Uterus (tissue), 4 donors: ENCODE results near the gene LRPPRC. TPM values are rescaled to one million over a fixed set of nuclear protein-coding genes. Genes with fewer than 3 reads are reported as not detected.

Experiments used
- DNase-seq, 2 donors: peaks; one replicate each; pipeline ENCODE4 v3.0.0-alpha.2; 2019 to 2020
- H3K27ac ChIP-seq, 2 donors: fragments of 200-600 bp; sonication (generic); 1 replicate in 1 of 2; 2 replicates in 1 of 2; pipeline ENCODE4 v1.5.1; 2016 to 2018
- H3K27me3 ChIP-seq, 2 donors: fragments of 200-600 bp; sonication (generic); one replicate each; pipeline ENCODE4 v1.5.1; 2018 to 2019; ENCODE audit warnings: control low read depth in 1 of 2
- H3K36me3 ChIP-seq, 2 donors: fragments of 200-600 bp; sonication (generic); one replicate each; pipeline ENCODE4 v1.5.1; 2019; ENCODE audit warnings: control low read depth in 1 of 2
- H3K4me1 ChIP-seq, 2 donors: fragments of 200-600 bp; sonication (generic); one replicate each; pipeline ENCODE4 v1.5.1; 2018 to 2019; ENCODE audit warnings: control low read depth in 1 of 2
- H3K4me3 ChIP-seq, 2 donors: fragments of 200-600 bp; sonication (generic); 1 replicate in 1 of 2; 2 replicates in 1 of 2; pipeline ENCODE4 v1.5.1; 2018 to 2019; ENCODE audit warnings: mild to moderate bottlenecking in 1 of 2
- H3K9me3 ChIP-seq, 2 donors: fragments of 200-600 bp; sonication (generic); one replicate each; pipeline ENCODE4 v1.5.1; 2019; ENCODE audit warnings: control low read depth in 1 of 2
- CTCF ChIP-seq, 4 experiments: fragments of 200-600 bp in 2 of 4; fragments of 450-650 bp in 2 of 4; sonication (generic) in 2 of 4; IDR thresholded peaks; one replicate each; pipeline ENCODE4 v1.5.1; 2016 to 2019; ENCODE audit warnings: antibody characterized with exemption in 4 of 4, mild to moderate bottlenecking in 2 of 4, moderate library complexity in 1 of 4
- POLR2A ChIP-seq, 2 donors: fragments of 450-650 bp; IDR thresholded peaks; one replicate each; pipeline ENCODE4 v1.6.1; 2016; ENCODE audit warnings: antibody characterized with exemption in 2 of 2, mild to moderate bottlenecking in 1 of 2, moderate library complexity in 1 of 2
- intact Hi-C: fragments of 100-400 bp; cut with DNase I; formaldehyde crosslinking; loops from one replicate; pipeline ENCODE4 v1.15.1; 2023; ENCODE audit warnings: low total_unique reads
- total RNA-seq, 4 donors: library from RNA; depleted of rRNA in 3 of 4; stranded (reverse); fragments of >200 nt in 3 of 4; gene quantifications; one replicate each; pipeline versions ENCODE4 v1.1.0 to v1.2.4, GENCODE V29; 2014 to 2023
- donor health status: DM: yes; HTN: yes; CAD: no.

LRPPRC gene
- total RNA-seq, 4 donors from 2014 or later, result 39.7 to 99.1 (median 71.6) TPM

- H3K27me3 ChIP-seq, result no peaks in the 10 kb centered on the region
- H3K9me3 ChIP-seq, result no peaks in the 10 kb centered on the region
- peak in 3 of 4 experiments; percentile 10 to 30 (median 28) for TF ChIP-seq CTCF (IDR thresholded peaks at IDR 0.05)
- TF ChIP-seq POLR2A (IDR thresholded peaks at IDR 0.05), result no peak
- intact Hi-C loops, result no loop called here
- no peak overlapping the region for H3K4me3 ChIP-seq
- H3K27ac ChIP-seq, result no peak overlapping the region
- no peak for DNase-seq
- no peaks in the 10 kb centered on the region for H3K4me1 ChIP-seq
- H3K36me3 ChIP-seq, result no peaks in the 10 kb centered on the region
Measured at GRCh38 chr2:43950383-43951008, 45.3 kb downstream of the LRPPRC start.

- no peak overlapping the region for H3K4me3 ChIP-seq
- H3K27ac ChIP-seq, result no peak overlapping the region
- no peaks in the 10 kb centered on the region for H3K4me1 ChIP-seq
- no peaks in the 10 kb centered on the region for H3K36me3 ChIP-seq
- H3K9me3 ChIP-seq, result no peaks in the 10 kb centered on the region
- no peaks in the 10 kb centered on the region for H3K27me3 ChIP-seq
- no peak for DNase-seq
- TF ChIP-seq POLR2A (IDR thresholded peaks at IDR 0.05), result no peak
- TF ChIP-seq CTCF (IDR thresholded peaks at IDR 0.05), result no peak
- intact Hi-C loops, result no loop called here
Measured at GRCh38 chr2:43948370-43948769, 47.4 kb downstream of the LRPPRC start.

- H3K36me3 ChIP-seq, result no peaks in the 10 kb centered on the region
- no peak overlapping the region for H3K27ac ChIP-seq
- H3K27me3 ChIP-seq, result no peaks in the 10 kb centered on the region
- no peak overlapping the region for H3K4me3 ChIP-seq
- no peaks in the 10 kb centered on the region for H3K4me1 ChIP-seq
- H3K9me3 ChIP-seq, result no peaks in the 10 kb centered on the region
- DNase-seq, result no peak
- TF ChIP-seq CTCF (IDR thresholded peaks at IDR 0.05), result no peak
- no peak for TF ChIP-seq POLR2A (IDR thresholded peaks at IDR 0.05)
- intact Hi-C loops, result no loop called here
Measured at GRCh38 chr2:43946685-43947084, 49.1 kb downstream of the LRPPRC start.

GRCh38 chr2:43945439-43945838 is 50.4 kb downstream of the LRPPRC start:
- TF ChIP-seq CTCF (IDR thresholded peaks at IDR 0.05) (no peak), POLR2A (IDR thresholded peaks at IDR 0.05) (no peak)
- DNase-seq, result no peak
- intact Hi-C loops, result no loop called here
- no peaks in the 10 kb centered on the region for H3K4me1 ChIP-seq
- H3K27ac ChIP-seq, result no peak overlapping the region
- no peak overlapping the region for H3K4me3 ChIP-seq
- H3K9me3 ChIP-seq, result no peaks in the 10 kb centered on the region
- H3K36me3 ChIP-seq, result no peaks in the 10 kb centered on the region
- H3K27me3 ChIP-seq, result no peaks in the 10 kb centered on the region

- Histone ChIP-seq H3K36me3 (no peaks in the 10 kb centered on the region), H3K4me1 (no peaks in the 10 kb centered on the region), H3K9me3 (no peaks in the 10 kb centered on the region), H3K27me3 (no peaks in the 10 kb centered on the region), H3K4me3 (no peak overlapping the region), H3K27ac (no peak overlapping the region)
- TF ChIP-seq CTCF (IDR thresholded peaks at IDR 0.05), result no peak
- no peak for TF ChIP-seq POLR2A (IDR thresholded peaks at IDR 0.05)
- intact Hi-C loops, result no loop called here
- no peak for DNase-seq
Measured at GRCh38 chr2:43944915-43945314, 50.9 kb downstream of the LRPPRC start.
